HG03469 (cell line): ENCODE results near the gene OR1N2.
"Not testable (repeated sequence)": the region's sequence is repeated elsewhere in the genome, so short reads cannot be mapped to it uniquely, and the experiment has no call there.

Experiments used
- ATAC-seq: cut with Tn5 transposase; IDR thresholded peaks from one replicate; pipeline ENCODE4 v1.9.1; 2021; ENCODE audit warnings: mild to moderate bottlenecking, moderate library complexity, moderate number of reproducible peaks; ENCODE audit not compliant: unreplicated experiment

Gene OR1N2

GRCh38 chr9:122552812-122553211, at the start of gene OR1N2:
TSS of gene OR1N2 (plus strand) at chr9:122553112. CDS start at chr9:122553212, 100 bp downstream.
- ATAC-seq, result no peak

- ATAC-seq, result no peak
Measured at GRCh38 chr9:122506964-122507363, 45.9 kb upstream of the OR1N2 start.

GRCh38 chr9:122510502-122510901, 42.4 kb upstream of the OR1N2 start, which contains the start of gene OR1J2:
TSS of gene OR1J2 (plus strand) at chr9:122510802. CDS start at chr9:122510802, 0 bp downstream.
- no peak for ATAC-seq

GRCh38 chr9:122518226-122518625, 34.7 kb upstream of the OR1N2 start:
- no peak for ATAC-seq

- no peak for ATAC-seq
Measured at GRCh38 chr9:122518841-122519240, 34.1 kb upstream of the OR1N2 start, which contains the start of gene OR1J4. TSS of gene OR1J4 (plus strand) at chr9:122519141. CDS start at chr9:122519141, 0 bp downstream.

- ATAC-seq, result no peak
Measured at GRCh38 chr9:122519376-122519775, 33.5 kb upstream of the OR1N2 start.

GRCh38 chr9:122526602-122527001, 26.3 kb upstream of the OR1N2 start:
- no peak for ATAC-seq

GRCh38 chr9:122527193-122527592, 25.7 kb upstream of the OR1N2 start, which contains the start of gene OR1N1:
TSS of gene OR1N1 (minus strand) at chr9:122527293. CDS start at chr9:122527293, 0 bp downstream.
- no peak for ATAC-seq

GRCh38 chr9:122531157-122531556, 21.8 kb upstream of the OR1N2 start:
- not testable (repeated sequence) for ATAC-seq

- no peak for ATAC-seq
Measured at GRCh38 chr9:122536134-122536533, 16.8 kb upstream of the OR1N2 start.

- not testable (repeated sequence) for ATAC-seq
Measured at GRCh38 chr9:122537066-122537465, 15.8 kb upstream of the OR1N2 start.

GRCh38 chr9:122538757-122539156, 14.2 kb upstream of the OR1N2 start:
- no peak for ATAC-seq

GRCh38 chr9:122546196-122546595, 6.7 kb upstream of the OR1N2 start:
- no peak for ATAC-seq

- ATAC-seq, result no peak
Measured at GRCh38 chr9:122551371-122551770, 1.5 kb upstream of the OR1N2 start.

- ATAC-seq, result no peak
Measured at GRCh38 chr9:122561446-122561845, 8.5 kb downstream of the OR1N2 start.

- no peak for ATAC-seq
Measured at GRCh38 chr9:122562134-122562760, 9.3 kb downstream of the OR1N2 start.

GRCh38 chr9:122567901-122568300, 15.0 kb downstream of the OR1N2 start:
- ATAC-seq, result no peak

- no peak for ATAC-seq
Measured at GRCh38 chr9:122572456-122572855, 19.5 kb downstream of the OR1N2 start.

GRCh38 chr9:122579874-122580273, 27.0 kb downstream of the OR1N2 start:
- ATAC-seq, result no peak

GRCh38 chr9:122580360-122580759, 27.4 kb downstream of the OR1N2 start:
- no peak for ATAC-seq

- not testable (repeated sequence) for ATAC-seq
Measured at GRCh38 chr9:122583284-122583683, 30.4 kb downstream of the OR1N2 start, which contains the start of gene OR1L8. TSS of gene OR1L8 (minus strand) at chr9:122583384. CDS start at chr9:122568477, 14,907 bp downstream.
